Activated CD8-positive, alpha-beta memory T cell treated with anti-CD3 and anti-CD28 coated beads for 1 hour (primary cell): ENCODE results near the gene PRPH2.

ENCODE experiments used
- DNase-seq, 2 donors: peaks; one replicate each; pipeline ENCODE4 v3.0.0-alpha.2; 2020; ENCODE audit warnings: low read depth in 1 of 2; ENCODE audit errors: extremely low read depth in 1 of 2

The PRPH2 gene, protein sequence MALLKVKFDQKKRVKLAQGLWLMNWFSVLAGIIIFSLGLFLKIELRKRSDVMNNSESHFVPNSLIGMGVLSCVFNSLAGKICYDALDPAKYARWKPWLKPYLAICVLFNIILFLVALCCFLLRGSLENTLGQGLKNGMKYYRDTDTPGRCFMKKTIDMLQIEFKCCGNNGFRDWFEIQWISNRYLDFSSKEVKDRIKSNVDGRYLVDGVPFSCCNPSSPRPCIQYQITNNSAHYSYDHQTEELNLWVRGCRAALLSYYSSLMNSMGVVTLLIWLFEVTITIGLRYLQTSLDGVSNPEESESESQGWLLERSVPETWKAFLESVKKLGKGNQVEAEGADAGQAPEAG

GRCh38 chr6:42722497-42722896 is at the start of gene PRPH2:
Gene PRPH2 (minus strand): TSS chr6:42722597. CDS start chr6:42722334, 263 bp downstream.
- no peak for DNase-seq

- no peak for DNase-seq
Observed at GRCh38 chr6:42771741-42772100, 49.3 kb upstream of the PRPH2 start.

DNA sequence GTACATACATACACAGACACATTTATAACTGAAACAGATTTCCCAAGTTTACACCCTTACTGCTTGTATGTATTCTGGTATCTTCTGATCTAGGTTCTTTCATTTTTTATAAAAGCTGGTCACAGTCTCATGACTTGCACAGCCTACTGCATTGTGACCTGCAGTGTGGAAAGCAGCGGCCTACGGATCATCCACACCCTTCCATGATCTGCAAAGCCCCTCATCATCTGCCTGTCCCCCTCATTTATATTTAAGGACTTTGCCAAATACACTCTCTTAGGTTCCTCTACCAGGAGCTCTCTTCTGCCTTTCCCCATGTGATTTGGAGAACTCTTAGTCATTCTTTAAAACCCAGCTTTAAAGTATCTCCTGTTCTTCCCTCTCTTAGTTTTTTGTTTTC is 47.4 kb upstream of the PRPH2 start:
- DNase-seq: no peak

GRCh38 chr6:42769051-42769450 is 46.7 kb upstream of the PRPH2 start:
- DNase-seq: no peak

DNA sequence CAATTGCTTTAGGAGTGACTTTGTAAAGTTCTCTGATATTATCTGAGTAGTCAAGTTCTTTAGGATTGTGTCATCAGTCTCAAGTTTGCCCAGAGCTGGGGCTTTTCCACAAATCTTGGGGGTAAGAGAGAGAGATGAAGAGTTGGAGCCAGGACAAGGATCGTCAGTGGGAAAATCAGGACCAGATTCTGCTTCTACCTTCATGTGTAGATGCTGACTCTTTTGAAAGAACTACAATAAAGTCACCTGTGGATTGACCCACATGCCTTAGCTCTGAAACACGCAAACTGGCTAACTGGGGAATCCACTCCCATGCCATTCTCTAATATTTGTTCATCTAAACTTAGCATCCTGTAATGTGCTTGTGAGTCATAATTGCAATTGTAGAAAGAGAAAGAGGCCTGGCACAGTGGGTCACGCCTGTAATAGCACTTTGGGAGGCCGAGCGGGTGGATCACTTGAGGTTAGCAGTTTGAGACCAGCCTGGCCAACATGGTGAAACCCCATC is 43.8 kb upstream of the PRPH2 start:
- DNase-seq: no peak

GRCh38 chr6:42764911-42765648 is 42.7 kb upstream of the PRPH2 start:
- DNase-seq: no peak

- DNase-seq: no peak
Observed at GRCh38 chr6:42762950-42763349, 40.6 kb upstream of the PRPH2 start.

- DNase-seq: no peak
Observed at GRCh38 chr6:42762426-42762859, 40.0 kb upstream of the PRPH2 start.

GRCh38 chr6:42761287-42762067 is 39.1 kb upstream of the PRPH2 start:
- no peak for DNase-seq

DNA sequence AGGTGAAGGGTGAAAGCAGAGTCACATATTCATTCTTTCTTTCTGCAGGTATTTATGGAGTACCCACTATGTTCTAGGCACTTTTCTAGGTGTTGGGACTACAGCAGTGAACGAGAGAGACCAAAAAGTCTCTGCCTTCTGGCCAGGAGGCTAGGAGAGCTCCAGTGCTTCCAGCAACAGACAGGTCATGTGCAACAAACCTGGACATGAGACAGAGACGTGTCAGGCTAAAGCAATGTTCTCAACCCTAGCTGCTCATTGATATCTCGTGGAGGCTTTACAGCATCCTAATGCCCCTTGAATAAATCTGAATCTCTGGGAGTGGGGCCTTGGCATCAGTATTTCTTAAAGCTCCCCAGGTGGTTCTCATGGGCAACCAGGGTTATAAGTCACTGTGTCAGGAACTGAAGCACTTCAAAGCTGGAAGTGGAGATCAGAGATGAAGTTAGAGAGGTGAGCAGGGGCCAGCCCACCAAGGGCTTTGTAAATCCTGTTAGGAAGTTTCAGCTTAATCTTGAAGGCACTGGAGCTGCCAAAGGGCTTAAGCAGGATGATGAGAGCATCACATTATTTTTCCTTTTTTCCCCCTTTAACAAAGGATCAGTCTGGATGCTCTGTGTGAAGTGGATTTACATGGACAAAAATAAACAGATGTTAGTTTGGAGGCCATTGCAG is 36.5 kb upstream of the PRPH2 start:
- DNase-seq: no peak

- DNase-seq: no peak
Observed at GRCh38 chr6:42756722-42757121, 34.3 kb upstream of the PRPH2 start.

GRCh38 chr6:42754759-42755158 is 32.4 kb upstream of the PRPH2 start:
- no peak for DNase-seq

DNA sequence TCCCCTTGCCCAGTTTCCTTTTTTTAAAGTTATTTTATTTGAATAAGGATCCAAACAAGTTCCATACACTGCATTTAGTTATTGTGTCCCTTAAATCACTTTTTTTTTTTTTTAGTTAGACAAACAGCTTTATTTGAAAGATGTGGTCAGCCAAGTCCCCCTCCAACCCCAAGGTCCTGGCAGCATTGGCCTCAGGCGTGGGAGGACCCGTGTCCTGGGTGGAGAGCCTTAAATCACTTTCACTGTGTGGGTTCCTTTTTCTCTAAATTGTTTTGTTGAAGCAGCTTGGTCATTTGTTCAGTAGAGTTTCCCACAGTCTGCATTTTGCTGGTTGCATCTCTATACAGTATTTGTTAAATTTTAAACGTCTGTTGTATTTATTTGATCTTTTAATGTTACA is 28.7 kb upstream of the PRPH2 start:
- DNase-seq: no peak

DNA sequence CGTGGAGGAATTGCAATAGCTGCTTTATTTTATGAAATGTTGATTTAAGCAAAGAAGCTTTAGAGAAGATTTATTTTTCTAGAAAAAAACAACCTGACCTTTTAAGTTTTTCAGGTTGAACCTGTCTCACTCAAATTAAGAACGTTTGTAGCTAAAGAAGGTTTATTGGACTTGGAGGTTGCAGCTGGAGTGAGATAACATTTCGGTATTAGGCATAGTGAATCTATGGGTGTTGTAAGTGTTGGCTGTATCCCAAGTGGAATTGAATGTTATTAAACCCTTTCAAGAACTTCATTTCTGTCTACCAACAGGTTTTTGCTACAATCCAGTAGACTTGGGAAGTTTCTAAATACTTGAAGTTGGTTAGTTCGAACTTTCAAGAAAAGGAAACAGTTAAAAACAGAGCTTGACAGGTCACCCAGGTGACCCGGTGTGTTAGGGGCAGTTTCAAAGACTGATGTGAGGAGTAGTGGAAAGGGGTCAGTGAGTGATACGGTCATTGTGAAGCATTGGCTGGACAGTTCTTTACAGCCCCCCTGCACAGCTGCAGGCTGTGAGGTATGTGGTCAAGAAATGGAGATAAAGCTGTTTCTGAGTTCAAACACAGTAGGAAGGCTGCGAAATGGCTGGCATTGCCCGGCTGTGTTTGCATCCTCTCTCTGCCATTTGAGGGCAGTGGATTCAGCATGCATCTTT is 26.0 kb upstream of the PRPH2 start:
- no peak for DNase-seq

DNA sequence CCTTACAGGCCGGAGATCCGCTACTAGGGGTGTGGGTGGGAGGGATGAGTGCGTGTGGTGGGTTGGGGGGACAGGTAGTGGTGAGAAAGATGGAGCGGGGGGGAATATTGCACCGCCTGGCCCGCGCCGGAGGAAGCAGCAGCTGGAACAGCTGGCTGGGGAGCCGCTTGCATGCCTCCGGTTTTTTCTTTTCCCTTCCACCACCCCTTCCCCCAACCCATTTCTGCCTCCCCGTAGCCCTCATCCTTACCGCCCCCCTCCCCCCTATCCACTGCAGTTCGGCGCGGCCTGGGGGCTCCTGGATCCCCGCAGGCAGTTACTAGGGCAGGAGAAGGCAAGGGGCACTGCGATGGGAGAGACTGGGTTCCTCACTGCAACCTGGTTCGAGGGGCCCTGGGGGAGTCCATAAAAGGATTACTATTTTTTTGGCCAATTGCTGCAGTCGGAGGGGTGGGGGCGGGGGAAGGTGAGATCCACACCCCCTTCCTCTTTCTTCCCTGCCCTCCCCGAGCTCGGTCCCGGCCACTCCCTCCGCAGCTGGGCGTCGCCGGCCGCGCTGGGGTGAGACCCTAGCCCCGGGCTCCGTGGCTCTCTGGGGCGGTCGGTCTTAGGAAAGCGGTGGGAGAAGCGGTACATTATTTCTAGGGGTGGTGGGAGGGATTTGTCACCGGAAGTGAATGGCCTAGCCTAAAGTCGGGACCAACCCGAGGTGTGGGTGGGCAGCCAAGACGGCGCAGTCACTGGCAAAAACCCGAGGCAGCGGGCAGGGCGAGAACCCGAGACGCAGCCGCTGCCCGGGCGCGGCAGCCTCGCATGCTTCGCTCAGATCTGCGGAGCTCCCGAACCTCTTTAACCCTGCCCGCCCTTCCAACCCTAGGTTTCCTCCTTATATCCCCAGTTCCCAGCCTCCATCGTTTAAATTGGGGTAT is 24.3 kb upstream of the PRPH2 start:
- DNase-seq: peak; percentile 36 to 67

DNA sequence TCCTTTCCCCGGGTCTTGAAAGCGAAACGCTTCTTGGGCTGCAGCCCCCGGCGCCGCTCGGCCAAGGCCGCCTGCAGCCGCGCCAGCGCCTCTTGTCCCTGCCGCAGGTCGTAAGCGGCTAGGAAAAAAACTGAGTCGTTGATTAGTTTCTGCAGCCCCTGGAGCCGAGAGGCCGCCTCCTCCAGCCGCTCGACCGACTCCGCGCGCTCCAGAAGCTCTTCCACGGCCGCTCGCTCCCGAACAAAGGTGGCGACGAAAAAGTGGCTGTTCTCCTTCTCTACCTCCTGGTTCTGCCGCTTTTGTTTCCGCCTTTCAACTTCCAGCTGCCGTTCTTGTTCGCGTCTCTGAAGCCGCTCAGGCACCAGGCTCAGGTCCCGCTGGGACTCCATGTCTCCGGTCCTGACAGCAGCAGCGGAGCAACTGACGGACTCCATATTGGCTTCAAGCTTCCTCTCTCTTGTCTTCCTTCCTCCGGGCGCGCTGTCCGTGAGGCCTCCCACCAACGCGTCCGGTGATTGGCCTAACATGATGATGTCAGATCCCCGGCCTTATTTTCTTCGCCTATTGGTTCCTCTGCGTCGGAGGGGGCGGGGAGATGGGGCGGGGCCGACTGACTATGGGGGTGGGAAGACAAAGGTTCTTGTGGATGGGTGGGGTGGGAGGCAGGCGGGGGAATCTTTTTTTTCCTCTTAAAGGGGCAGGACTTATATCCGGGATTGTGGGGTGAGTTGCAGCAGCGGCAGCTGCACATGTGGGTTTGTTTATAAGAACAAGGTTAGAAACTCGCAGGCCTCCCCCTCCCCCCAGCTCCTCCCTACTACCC is 23.5 kb upstream of the PRPH2 start, which contains the start of gene TBCC:
Gene TBCC, minus strand, starts transcription at position 464 of the 823 bp plus-strand sequence. Its CDS starts 30 bp downstream, at position 434.
- DNase-seq: peak; percentile 83 to 84

GRCh38 chr6:42745083-42745639 is 22.8 kb upstream of the PRPH2 start:
- DNase-seq: no peak

- no peak for DNase-seq
Observed at GRCh38 chr6:42744351-42744893, 22.0 kb upstream of the PRPH2 start.
